Activated CD4-positive, alpha-beta T cell treated with anti-CD3 and anti-CD28 coated beads, Interleukin-2, amount 10 ng/mL, durations not matched to agents 24 days and 14 days (primary cell): Measurements from ENCODE around the gene KLF7. TPM values are rescaled to one million over a fixed set of nuclear protein-coding genes. Genes with fewer than 3 reads are reported as not detected.
"Not testable (repeated sequence)": the region's sequence is repeated elsewhere in the genome, so short reads cannot be mapped to it uniquely, and the experiment has no call there.

Source experiments
- DNase-seq: peaks from one replicate; pipeline ENCODE4 v3.0.0; 2022
- H3K27ac Mint-ChIP-seq: one replicate; pipeline ENCODE4 v1.8.0; 2022; ENCODE audit warnings: mild to moderate bottlenecking, mixed read lengths
- H3K27me3 Mint-ChIP-seq: one replicate; pipeline ENCODE4 v1.8.0; 2022; ENCODE audit warnings: mixed read lengths
- H3K36me3 Mint-ChIP-seq: one replicate; pipeline ENCODE4 v1.8.0; 2022; ENCODE audit warnings: low read depth, mild to moderate bottlenecking, mixed read lengths
- H3K4me1 Mint-ChIP-seq: one replicate; pipeline ENCODE4 v1.8.0; 2021; ENCODE audit warnings: mixed read lengths
- H3K4me3 Mint-ChIP-seq: one replicate; pipeline ENCODE4 v1.8.0; 2022; ENCODE audit warnings: mild to moderate bottlenecking, moderate library complexity, mixed read lengths
- H3K9me3 Mint-ChIP-seq: one replicate; pipeline ENCODE4 v1.8.0; 2021; ENCODE audit warnings: mixed read lengths
- intact Hi-C: fragments of 100-400 bp; cut with micrococcal nuclease; formaldehyde crosslinking; loops from one replicate; pipeline ENCODE4 v1.15.1; 2023
- total RNA-seq: library from RNA; stranded (reverse); gene quantifications from 2 replicates; pipeline ENCODE4 v1.2.3, GENCODE V29; 2022

KLF7 gene
- total RNA-seq, 1 donor from 2014 or later = 12.6 TPM

- peaks cover 4% of the 10 kb centered on the region for H3K9me3 Mint-ChIP-seq
- intact Hi-C loops = no loop called here
- no peaks in the 10 kb centered on the region for H3K4me1 Mint-ChIP-seq
- no peak overlapping the region for H3K27ac Mint-ChIP-seq
- H3K36me3 Mint-ChIP-seq = no peaks in the 10 kb centered on the region
- DNase-seq = no peak
- H3K4me3 Mint-ChIP-seq = no peak overlapping the region
- peaks cover 17% of the 10 kb centered on the region for H3K27me3 Mint-ChIP-seq
Observed at GRCh38 chr2:207038299-207038698, 127.4 kb downstream of the KLF7 start.

GRCh38 chr2:207037896-207038295, 127.9 kb downstream of the KLF7 start:
- Mint-ChIP-seq H3K36me3 (no peaks in the 10 kb centered on the region), H3K4me1 (no peaks in the 10 kb centered on the region), H3K27me3 (peaks cover 17% of the 10 kb centered on the region), H3K9me3 (peaks cover 8% of the 10 kb centered on the region), H3K4me3 (no peak overlapping the region), H3K27ac (no peak overlapping the region)
- DNase-seq = no peak
- intact Hi-C loops = no loop called here

GRCh38 chr2:207037023-207037422, 128.7 kb downstream of the KLF7 start:
- peaks cover 17% of the 10 kb centered on the region for H3K27me3 Mint-ChIP-seq
- H3K4me3 Mint-ChIP-seq, H3K9me3 Mint-ChIP-seq, H3K36me3 Mint-ChIP-seq, H3K27ac Mint-ChIP-seq, intact Hi-C loops, DNase-seq, H3K4me1 Mint-ChIP-seq: not testable (repeated sequence)

- no peaks in the 10 kb centered on the region for H3K4me1 Mint-ChIP-seq
- peaks cover 9% of the 10 kb centered on the region for H3K9me3 Mint-ChIP-seq
- no peaks in the 10 kb centered on the region for H3K36me3 Mint-ChIP-seq
- intact Hi-C loops = no loop called here
- no peak for DNase-seq
- peaks cover 15% of the 10 kb centered on the region for H3K27me3 Mint-ChIP-seq
- H3K27ac Mint-ChIP-seq = no peak overlapping the region
- no peak overlapping the region for H3K4me3 Mint-ChIP-seq
Observed at GRCh38 chr2:207035875-207036274, 129.9 kb downstream of the KLF7 start.

- intact Hi-C loops = no loop called here
- H3K36me3 Mint-ChIP-seq = no peaks in the 10 kb centered on the region
- H3K9me3 Mint-ChIP-seq = peaks cover 10% of the 10 kb centered on the region
- H3K27me3 Mint-ChIP-seq = peaks cover 9% of the 10 kb centered on the region
- no peak overlapping the region for H3K4me3 Mint-ChIP-seq
- H3K27ac Mint-ChIP-seq = no peak overlapping the region
- DNase-seq = no peak
- H3K4me1 Mint-ChIP-seq = no peaks in the 10 kb centered on the region
Observed at GRCh38 chr2:207032490-207032889, 133.3 kb downstream of the KLF7 start.

Other genes with a start within 250 kb of the KLF7 start
- gene CPO, start 226.4 kb downstream of the KLF7 start, total RNA-seq = not detected in 2 replicates